ENCODE results near the gene KIRREL2. TPM values are rescaled to one million over a fixed set of nuclear protein-coding genes. Genes with fewer than 3 reads are reported as not detected.

KIRREL2 gene
- total and polyA plus RNA-seq, 2 donors (not counting 1 experiment from before 2014, with no cell fraction given) = not detected

DNA sequence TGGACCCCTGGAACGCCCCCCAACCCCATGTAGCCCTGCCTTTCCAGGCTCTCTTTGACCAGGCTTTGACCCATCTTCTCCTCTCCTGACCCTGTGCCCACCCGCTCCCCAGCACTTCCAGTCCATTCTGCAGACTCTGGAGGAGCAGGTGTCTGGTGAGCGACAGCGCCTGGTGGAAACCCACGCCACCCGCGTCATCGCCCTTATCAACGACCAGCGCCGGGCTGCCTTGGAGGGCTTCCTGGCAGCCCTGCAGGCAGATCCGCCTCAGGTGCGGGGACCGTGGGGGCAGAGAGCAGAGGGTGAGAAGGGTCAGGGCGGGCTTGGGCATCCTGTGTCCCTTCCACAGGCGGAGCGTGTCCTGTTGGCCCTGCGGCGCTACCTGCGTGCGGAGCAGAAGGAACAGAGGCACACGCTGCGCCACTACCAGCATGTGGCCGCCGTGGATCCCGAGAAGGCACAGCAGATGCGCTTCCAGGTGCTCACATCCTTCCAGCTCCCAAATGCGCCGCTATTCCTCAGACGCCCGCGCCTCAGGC lies 17.8 kb downstream of the KIRREL2 start:
- Mint-ChIP-seq H3K4me3 (no peak overlapping the region), H3K27me3 (peaks cover 56% of the 10 kb centered on the region), H3K27ac (no peak overlapping the region), H3K4me1 (peaks cover 10% of the 10 kb centered on the region), H3K9me3 (ENCODE audit: insufficient read depth) (no peaks in the 10 kb centered on the region)
- ChIA-PET CTCF (no interaction called here), POLR2A (no interaction called here)
- 94% methylated on average over 32 of the region's 32 CpGs for WGBS (ENCODE audit: insufficient coverage)
- Histone ChIP-seq H3K27ac (ENCODE audit: low read length in 2 of 2) (no peak overlapping the region), H3K27me3 (replicated peaks in 1 of 4; ENCODE audit: control extremely low read depth in 1 of 4, control insufficient read depth in 3 of 4, insufficient read depth in 4 of 4, low read length in 3 of 4) (peaks cover 0 to 65% (median 27%) of the 10 kb centered on the region in 4 experiments), H4K20me1 (ENCODE audit: control insufficient read depth, insufficient read depth, low read length, poor library complexity, severe bottlenecking) (no peaks in the 10 kb centered on the region), H3K36me3 (replicated peaks in 1 of 2; ENCODE audit: control extremely low read depth in 1 of 2, control insufficient read depth in 1 of 2, extremely low read depth in 1 of 2, insufficient read depth in 2 of 2, low read length in 1 of 2) (no peaks in the 10 kb centered on the region), H3K9me3 (ENCODE audit: control extremely low read depth in 1 of 3, control insufficient read depth in 2 of 3, insufficient read depth in 1 of 3, low read length in 2 of 3) (peaks cover 0 to 32% (median 0%) of the 10 kb centered on the region in 3 donors), H2AFZ (ENCODE audit: insufficient read depth, low read depth, low read length, poor library complexity, severe bottlenecking) (no peak overlapping the region), H3K79me2 (ENCODE audit: control insufficient read depth, insufficient read depth, low read length) (no peaks in the 10 kb centered on the region), H3K4me3 (ENCODE audit: control extremely low read depth in 1 of 5, extremely low read depth in 1 of 5, insufficient read depth in 1 of 5, low read depth in 2 of 5, low read length in 4 of 5) (no peak overlapping the region), H3K9ac (ENCODE audit: low read length) (no peak overlapping the region), H3K4me2 (replicated peaks; ENCODE audit: low read depth, low read length, poor library complexity, severe bottlenecking) (no peak overlapping the region), H3K4me1 (ENCODE audit: control insufficient read depth in 2 of 2, insufficient read depth in 2 of 2, low read length in 2 of 2) (peaks cover 10 to 15% of the 10 kb centered on the region in 2 donors)
- DNase-seq (no peak), ATAC-seq (ENCODE audit: low read depth) (no peak)
- intact Hi-C loops (cut with micrococcal nuclease) = no loop called here
- TF ChIP-seq EZH2 (IDR thresholded peaks at IDR 0.05; ENCODE audit: borderline replicate concordance, insufficient read depth, low read depth, low read length, poor library complexity, severe bottlenecking) (no peak), CTCF (IDR thresholded peaks at IDR 0.05) (no peak)

GRCh38 chr19:35879068-35879467 lies 22.4 kb downstream of the KIRREL2 start:
- H2AFZ ChIP-seq (ENCODE audit: insufficient read depth, low read depth, low read length, poor library complexity, severe bottlenecking) = no peak overlapping the region
- TF ChIP-seq CTCF (IDR thresholded peaks at IDR 0.05) (no peak), EZH2 (IDR thresholded peaks at IDR 0.05; ENCODE audit: borderline replicate concordance, insufficient read depth, low read depth, low read length, poor library complexity, severe bottlenecking) (no peak)
- DNase-seq = peak; percentile 36
- H3K9ac ChIP-seq (ENCODE audit: low read length) = no peak overlapping the region
- no peak overlapping the region for H3K27ac Mint-ChIP-seq
- H3K27ac ChIP-seq (ENCODE audit: low read length in 2 of 2) = no peak overlapping the region
- peaks cover 4 to 7% of the 10 kb centered on the region in 2 donors for H3K4me1 ChIP-seq (ENCODE audit: control insufficient read depth in 2 of 2, insufficient read depth in 2 of 2, low read length in 2 of 2)
- H3K9me3 ChIP-seq (ENCODE audit: control extremely low read depth in 1 of 3, control insufficient read depth in 2 of 3, insufficient read depth in 1 of 3, low read length in 2 of 3) = peaks cover 0 to 15% (median 0%) of the 10 kb centered on the region in 3 donors
- ChIA-PET POLR2A (no interaction called here), CTCF (interaction anchor here (6.8 kb wide), 1 partner anchor 53 kb away, joined by 168 read pairs; no protein-coding TSS in a partner anchor)
- peaks cover 38% of the 10 kb centered on the region for H3K27me3 Mint-ChIP-seq
- no peak overlapping the region for H3K4me3 Mint-ChIP-seq
- no peaks in the 10 kb centered on the region for H3K9me3 Mint-ChIP-seq (ENCODE audit: insufficient read depth)
- no peak overlapping the region for H3K4me3 ChIP-seq (ENCODE audit: control extremely low read depth in 1 of 5, extremely low read depth in 1 of 5, insufficient read depth in 1 of 5, low read depth in 2 of 5, low read length in 4 of 5)
- no peak for ATAC-seq (ENCODE audit: low read depth)
- H3K27me3 ChIP-seq (replicated peaks in 1 of 4; ENCODE audit: control extremely low read depth in 1 of 4, control insufficient read depth in 3 of 4, insufficient read depth in 4 of 4, low read length in 3 of 4) = peaks cover 0 to 39% (median 12%) of the 10 kb centered on the region in 4 experiments
- H3K36me3 ChIP-seq (replicated peaks in 1 of 2; ENCODE audit: control extremely low read depth in 1 of 2, control insufficient read depth in 1 of 2, extremely low read depth in 1 of 2, insufficient read depth in 2 of 2, low read length in 1 of 2) = no peaks in the 10 kb centered on the region
- peaks cover 13% of the 10 kb centered on the region for H3K4me1 Mint-ChIP-seq
- H3K4me2 ChIP-seq (replicated peaks; ENCODE audit: low read depth, low read length, poor library complexity, severe bottlenecking) = no peak overlapping the region
- intact Hi-C loops (cut with micrococcal nuclease) = loop anchor here (1.0 kb wide), 1 partner anchor 185 kb away; no protein-coding TSS in a partner anchor
- H3K79me2 ChIP-seq (ENCODE audit: control insufficient read depth, insufficient read depth, low read length) = no peaks in the 10 kb centered on the region
- WGBS (ENCODE audit: insufficient coverage) = 44% methylated on average over 17 of the region's 23 CpGs
- H4K20me1 ChIP-seq (ENCODE audit: control insufficient read depth, insufficient read depth, low read length, poor library complexity, severe bottlenecking) = no peaks in the 10 kb centered on the region

All from B cell (primary cell).